ENCODE measurements around the gene PHLPP1. TPM values are rescaled to one million over a fixed set of nuclear protein-coding genes. Genes with fewer than 3 reads are reported as not detected.
A peak's percentile ranks its signal among the peaks of the same experiment; 100 is the strongest.

The PHLPP1 gene
- total RNA-seq, 1 donor from 2014 or later = 47.3 TPM

DNA sequence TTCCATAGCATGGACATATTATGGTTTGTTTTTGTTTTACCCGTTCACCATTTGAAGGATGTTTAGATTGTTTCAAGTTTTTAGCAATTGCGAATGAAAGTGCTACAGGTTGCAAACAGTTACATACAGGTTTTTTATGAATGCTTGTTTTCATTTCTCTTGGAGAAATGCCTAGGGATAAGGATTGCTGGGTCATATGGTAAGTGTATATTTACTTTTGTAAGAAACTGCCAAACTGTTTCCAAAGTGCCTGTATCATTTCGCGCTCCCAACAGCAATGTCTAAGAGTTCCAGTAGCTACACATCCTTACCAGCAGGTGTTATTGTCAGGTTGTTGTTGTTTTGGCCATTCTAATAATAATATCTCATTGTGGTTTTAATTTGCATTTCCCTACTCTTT, 251.7 kb downstream of the PHLPP1 start:
- TF ChIP-seq, protein P1, sequence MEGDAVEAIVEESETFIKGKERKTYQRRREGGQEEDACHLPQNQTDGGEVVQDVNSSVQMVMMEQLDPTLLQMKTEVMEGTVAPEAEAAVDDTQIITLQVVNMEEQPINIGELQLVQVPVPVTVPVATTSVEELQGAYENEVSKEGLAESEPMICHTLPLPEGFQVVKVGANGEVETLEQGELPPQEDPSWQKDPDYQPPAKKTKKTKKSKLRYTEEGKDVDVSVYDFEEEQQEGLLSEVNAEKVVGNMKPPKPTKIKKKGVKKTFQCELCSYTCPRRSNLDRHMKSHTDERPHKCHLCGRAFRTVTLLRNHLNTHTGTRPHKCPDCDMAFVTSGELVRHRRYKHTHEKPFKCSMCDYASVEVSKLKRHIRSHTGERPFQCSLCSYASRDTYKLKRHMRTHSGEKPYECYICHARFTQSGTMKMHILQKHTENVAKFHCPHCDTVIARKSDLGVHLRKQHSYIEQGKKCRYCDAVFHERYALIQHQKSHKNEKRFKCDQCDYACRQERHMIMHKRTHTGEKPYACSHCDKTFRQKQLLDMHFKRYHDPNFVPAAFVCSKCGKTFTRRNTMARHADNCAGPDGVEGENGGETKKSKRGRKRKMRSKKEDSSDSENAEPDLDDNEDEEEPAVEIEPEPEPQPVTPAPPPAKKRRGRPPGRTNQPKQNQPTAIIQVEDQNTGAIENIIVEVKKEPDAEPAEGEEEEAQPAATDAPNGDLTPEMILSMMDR (IDR thresholded peaks at IDR 0.05; ENCODE audit: unreplicated experiment) = no peak
- peaks cover 5% of the 10 kb centered on the region for H3K36me3 Mint-ChIP-seq (ENCODE audit: low read depth, unreplicated experiment)
- H3K27ac Mint-ChIP-seq (ENCODE audit: unreplicated experiment) = peak overlapping the region; percentile 20
- H3K9me3 Mint-ChIP-seq (ENCODE audit: unreplicated experiment) = no peaks in the 10 kb centered on the region
- DNase-seq (ENCODE audit: low spot score) = no peak
- peaks cover 6% of the 10 kb centered on the region for H3K27me3 Mint-ChIP-seq (ENCODE audit: unreplicated experiment)
- H3K4me1 Mint-ChIP-seq (ENCODE audit: unreplicated experiment) = peaks cover 16% of the 10 kb centered on the region
- H3K4me3 Mint-ChIP-seq (ENCODE audit: unreplicated experiment) = no peak overlapping the region

- Mint-ChIP-seq H3K27me3 (ENCODE audit: unreplicated experiment) (peaks cover 10% of the 10 kb centered on the region), H3K36me3 (ENCODE audit: low read depth, unreplicated experiment) (peaks cover 37% of the 10 kb centered on the region), H3K27ac (ENCODE audit: unreplicated experiment) (peak overlapping the region; percentile 48), H3K9me3 (ENCODE audit: unreplicated experiment) (no peaks in the 10 kb centered on the region), H3K4me1 (ENCODE audit: unreplicated experiment) (peaks cover 56% of the 10 kb centered on the region), H3K4me3 (ENCODE audit: unreplicated experiment) (no peak overlapping the region)
- TF ChIP-seq, protein P1 (IDR thresholded peaks at IDR 0.05; ENCODE audit: unreplicated experiment) = no peak
- DNase-seq (ENCODE audit: low spot score) = no peak
Observed at GRCh38 chr18:62973689-62974088, 258.3 kb downstream of the PHLPP1 start.

DNA sequence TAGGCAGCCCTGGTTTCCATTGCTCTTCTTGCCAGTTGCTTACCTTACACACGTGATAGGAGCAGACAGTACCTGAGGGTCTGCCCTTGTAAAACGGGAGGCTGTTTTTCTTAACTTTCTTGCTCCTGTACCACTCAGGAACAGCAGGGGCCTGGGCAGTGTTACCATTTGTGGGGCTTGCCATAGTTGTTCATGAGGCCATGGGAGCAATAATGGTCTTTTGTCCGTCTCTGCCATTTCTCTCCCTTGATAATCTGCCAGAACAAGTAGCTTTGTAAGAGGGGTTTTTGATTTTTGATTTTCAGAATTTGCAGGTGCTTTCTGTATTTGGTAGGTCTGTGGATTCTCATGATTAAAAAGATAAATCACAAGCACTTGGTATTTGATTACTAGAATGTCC, 259.0 kb downstream of the PHLPP1 start:
- DNase-seq (ENCODE audit: low spot score) = no peak
- Mint-ChIP-seq H3K27me3 (ENCODE audit: unreplicated experiment) (peaks cover 13% of the 10 kb centered on the region), H3K9me3 (ENCODE audit: unreplicated experiment) (no peaks in the 10 kb centered on the region), H3K36me3 (ENCODE audit: low read depth, unreplicated experiment) (peaks cover 42% of the 10 kb centered on the region), H3K4me1 (ENCODE audit: unreplicated experiment) (peaks cover 56% of the 10 kb centered on the region), H3K4me3 (ENCODE audit: unreplicated experiment) (peak overlapping the region; percentile 12), H3K27ac (ENCODE audit: unreplicated experiment) (no peak overlapping the region)
- TF ChIP-seq, protein P1 (IDR thresholded peaks at IDR 0.05; ENCODE audit: unreplicated experiment) = no peak

- Mint-ChIP-seq H3K27ac (ENCODE audit: unreplicated experiment) (no peak overlapping the region), H3K4me3 (ENCODE audit: unreplicated experiment) (peak overlapping the region; percentile 12), H3K9me3 (ENCODE audit: unreplicated experiment) (no peaks in the 10 kb centered on the region), H3K4me1 (ENCODE audit: unreplicated experiment) (peaks cover 54% of the 10 kb centered on the region), H3K36me3 (ENCODE audit: low read depth, unreplicated experiment) (peaks cover 50% of the 10 kb centered on the region), H3K27me3 (ENCODE audit: unreplicated experiment) (peaks cover 15% of the 10 kb centered on the region)
- TF ChIP-seq, protein P1 (IDR thresholded peaks at IDR 0.05; ENCODE audit: unreplicated experiment) = no peak
- DNase-seq (ENCODE audit: low spot score) = no peak
Observed at GRCh38 chr18:62974928-62975675, 259.8 kb downstream of the PHLPP1 start.

DNA sequence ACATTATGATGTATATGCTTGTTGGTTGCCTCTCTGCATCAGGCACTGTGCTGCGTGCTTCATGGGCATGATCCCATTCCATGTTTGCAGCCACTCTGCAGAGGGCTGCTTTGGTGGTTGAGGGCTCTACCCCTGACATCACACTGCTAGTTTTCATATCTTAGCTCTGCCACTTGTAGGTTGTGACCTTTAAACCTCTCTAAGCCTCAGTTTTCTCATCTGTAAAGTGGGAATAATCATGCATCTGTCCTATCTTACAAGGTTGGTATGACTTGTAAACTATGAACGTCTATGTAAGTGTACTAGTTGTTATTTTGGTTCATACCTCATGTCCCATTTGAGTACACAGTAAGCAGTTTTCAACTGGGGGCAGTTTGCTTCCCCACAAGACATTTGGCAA, 260.4 kb downstream of the PHLPP1 start:
- TF ChIP-seq, protein P1 (IDR thresholded peaks at IDR 0.05; ENCODE audit: unreplicated experiment) = no peak
- no peaks in the 10 kb centered on the region for H3K9me3 Mint-ChIP-seq (ENCODE audit: unreplicated experiment)
- H3K27ac Mint-ChIP-seq (ENCODE audit: unreplicated experiment) = peak overlapping the region; percentile 8
- peaks cover 15% of the 10 kb centered on the region for H3K27me3 Mint-ChIP-seq (ENCODE audit: unreplicated experiment)
- peaks cover 51% of the 10 kb centered on the region for H3K4me1 Mint-ChIP-seq (ENCODE audit: unreplicated experiment)
- peaks cover 50% of the 10 kb centered on the region for H3K36me3 Mint-ChIP-seq (ENCODE audit: low read depth, unreplicated experiment)
- H3K4me3 Mint-ChIP-seq (ENCODE audit: unreplicated experiment) = peak overlapping the region; percentile 53
- DNase-seq (ENCODE audit: low spot score) = no peak

Measured in endothelial cell (in vitro differentiated cells).